ENCODE measurements around the gene ATXN1.
A peak's percentile ranks its signal among the peaks of the same experiment; 100 is the strongest.

Gene ATXN1

DNA sequence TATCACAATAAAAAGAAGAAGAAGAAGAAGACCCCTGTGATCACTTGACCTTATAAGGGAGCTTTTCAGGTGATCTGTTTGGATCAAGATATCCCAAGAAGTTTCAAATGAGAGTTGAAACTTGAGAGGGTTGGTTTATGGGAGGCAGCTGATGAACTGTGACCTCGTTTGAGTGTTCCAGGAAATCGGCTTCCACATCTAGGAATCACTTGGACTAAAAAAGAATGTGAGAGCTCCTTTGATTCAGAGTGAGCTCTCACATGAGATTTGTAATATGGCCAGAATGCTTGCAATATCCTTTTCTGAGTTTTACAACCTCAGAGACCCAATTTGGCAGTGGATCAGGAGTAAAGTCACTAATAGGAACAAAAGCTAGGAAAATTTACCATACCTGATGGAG, 228.1 kb downstream of the ATXN1 start:
- no peak for DNase-seq (ENCODE audit: low spot score)

DNA sequence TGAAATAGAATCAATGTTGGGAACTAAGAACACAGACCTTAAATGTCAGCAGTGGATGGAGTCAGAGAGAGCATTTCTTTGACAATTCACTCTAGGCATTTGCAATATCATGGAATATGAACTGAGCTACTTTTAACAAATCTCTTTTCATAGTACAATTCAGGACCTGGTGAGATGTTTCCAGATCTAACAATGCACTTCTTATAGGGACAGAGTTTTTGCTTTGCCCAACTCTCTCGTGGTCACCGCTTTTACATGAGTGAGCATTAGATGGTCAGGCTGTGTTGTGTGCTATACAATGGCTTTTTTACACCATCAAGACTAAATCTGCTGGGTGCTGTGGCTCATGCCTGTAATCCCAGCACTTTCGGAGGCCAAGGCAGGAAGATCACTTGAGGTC, 233.6 kb downstream of the ATXN1 start:
- DNase-seq (ENCODE audit: low spot score): no peak

DNA sequence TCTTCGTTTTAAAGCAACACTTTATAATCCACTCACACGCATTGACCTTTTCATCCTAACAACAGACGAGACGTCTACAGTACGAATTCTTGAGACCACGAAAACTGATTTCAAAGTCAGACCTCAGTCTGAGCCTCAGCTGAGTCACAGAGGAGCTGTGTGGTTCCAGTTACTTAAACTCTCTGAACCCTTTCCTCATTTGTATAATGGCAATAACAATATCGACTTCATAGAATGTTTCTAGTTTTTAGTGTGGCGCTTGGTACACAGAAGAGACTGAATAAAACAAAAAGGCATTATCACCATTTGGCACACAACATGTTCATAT, 236.9 kb downstream of the ATXN1 start:
- peak; percentile 63 for DNase-seq (ENCODE audit: low spot score)

- DNase-seq (ENCODE audit: low spot score): peak; percentile 52
These were observed 237.5 kb downstream of the ATXN1 start for GRCh38 chr6:16523606-16524379.

GRCh38 chr6:16522937-16523336, 238.3 kb downstream of the ATXN1 start:
- DNase-seq (ENCODE audit: low spot score): no peak

DNA sequence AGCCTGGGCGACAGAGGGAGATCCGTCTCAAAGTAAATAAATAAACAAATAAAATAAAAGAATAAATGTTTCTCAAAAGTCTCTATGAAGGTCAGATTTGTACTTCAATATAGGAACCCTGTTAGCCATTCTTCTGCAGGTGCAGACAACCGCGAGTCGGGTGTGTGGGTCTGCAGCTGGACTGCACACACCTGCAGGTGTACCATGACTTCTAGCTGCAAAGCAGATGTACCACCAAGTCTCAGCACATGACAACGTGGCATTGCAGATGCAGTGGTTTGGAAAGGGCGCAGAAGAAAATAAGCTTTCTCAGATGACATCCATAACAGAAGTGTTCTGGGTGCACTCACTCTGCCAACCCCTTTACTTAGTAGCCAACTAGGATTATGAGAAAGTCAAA, 239.7 kb downstream of the ATXN1 start:
- DNase-seq (ENCODE audit: low spot score): no peak

GRCh38 chr6:16519265-16520242, 241.7 kb downstream of the ATXN1 start:
- DNase-seq (ENCODE audit: low spot score): no peak

DNA sequence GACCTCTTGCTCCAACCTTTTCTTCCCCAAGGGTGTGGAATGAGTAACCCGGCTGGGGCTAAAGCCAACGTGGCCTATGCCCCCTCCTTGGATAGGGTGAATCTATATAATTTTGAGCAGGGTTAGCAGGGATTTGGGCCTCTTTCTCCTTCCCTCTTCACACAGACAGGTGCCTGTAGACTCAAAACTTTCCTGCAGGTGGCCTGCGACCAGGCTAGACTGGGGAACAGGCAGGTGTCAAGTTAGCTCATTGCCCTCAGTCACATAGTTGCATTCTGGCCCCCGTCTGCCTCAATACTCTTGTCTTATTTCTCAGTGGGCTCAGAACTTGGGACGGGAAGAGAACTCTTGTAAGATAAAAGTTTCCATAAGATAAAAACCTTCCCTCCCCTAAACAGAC, 243.0 kb downstream of the ATXN1 start:
- no peak for DNase-seq (ENCODE audit: low spot score)

DNA sequence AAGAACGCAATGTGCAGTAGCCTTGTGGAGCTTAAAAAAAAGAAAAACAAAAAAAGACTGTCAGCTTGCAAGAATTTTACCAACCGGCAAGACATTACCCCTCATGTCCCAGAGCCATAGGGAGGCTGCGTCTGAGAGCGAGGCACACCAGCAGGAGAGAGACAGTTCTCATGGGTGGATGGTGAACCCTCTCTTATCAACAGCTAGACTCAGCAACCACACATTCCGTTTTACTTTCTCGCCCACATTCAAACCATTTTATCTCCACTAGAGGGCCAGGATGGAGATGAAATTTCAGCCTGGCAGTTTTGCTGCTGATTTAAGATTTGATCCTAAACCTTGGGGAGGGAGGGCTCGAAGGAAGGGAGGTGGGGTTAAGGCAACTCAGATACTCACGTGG, 247.0 kb downstream of the ATXN1 start:
- peak; percentile 29 for DNase-seq (ENCODE audit: low spot score)

GRCh38 chr6:16512544-16513290, 248.5 kb downstream of the ATXN1 start:
- DNase-seq (ENCODE audit: low spot score): no peak

GRCh38 chr6:16511723-16512489, 249.4 kb downstream of the ATXN1 start:
- no peak for DNase-seq (ENCODE audit: low spot score)

DNA sequence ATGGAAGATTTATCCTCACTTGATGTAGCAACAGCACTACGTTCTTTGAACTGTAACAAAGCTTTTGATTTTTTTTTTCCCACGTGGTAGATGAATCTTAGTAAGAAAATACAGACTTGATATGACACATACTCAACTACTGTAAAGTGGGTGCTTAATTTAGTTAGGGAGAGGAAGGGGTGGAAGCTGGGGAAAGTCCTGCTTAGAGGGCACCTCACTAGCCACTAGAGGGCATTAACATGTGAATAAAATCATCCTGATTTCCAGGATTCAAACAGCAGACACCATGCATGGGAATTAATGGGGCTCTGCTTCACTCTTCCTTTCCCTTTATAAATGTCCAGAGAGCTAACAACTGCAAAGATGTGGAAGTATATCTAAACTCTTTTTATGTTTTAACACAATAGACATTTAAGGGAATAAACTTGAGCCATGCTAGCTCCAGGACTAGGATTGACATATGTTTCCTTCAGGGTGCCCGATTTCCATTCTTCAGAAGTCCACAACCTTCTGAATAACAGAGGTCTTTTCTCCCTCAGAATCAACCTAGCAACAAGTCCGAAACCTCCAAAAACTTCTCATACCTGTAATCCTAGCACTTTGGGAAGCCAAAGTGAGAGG, 250.1 kb downstream of the ATXN1 start:
- DNase-seq (ENCODE audit: low spot score): peak; percentile 50

GRCh38 chr6:16510245-16510644, 251.0 kb downstream of the ATXN1 start:
- DNase-seq (ENCODE audit: low spot score): no peak

- DNase-seq (ENCODE audit: low spot score): no peak
These were observed 252.3 kb downstream of the ATXN1 start for GRCh38 chr6:16508959-16509358.

GRCh38 chr6:16505711-16506357, 255.4 kb downstream of the ATXN1 start:
- DNase-seq (ENCODE audit: low spot score): no peak

DNA sequence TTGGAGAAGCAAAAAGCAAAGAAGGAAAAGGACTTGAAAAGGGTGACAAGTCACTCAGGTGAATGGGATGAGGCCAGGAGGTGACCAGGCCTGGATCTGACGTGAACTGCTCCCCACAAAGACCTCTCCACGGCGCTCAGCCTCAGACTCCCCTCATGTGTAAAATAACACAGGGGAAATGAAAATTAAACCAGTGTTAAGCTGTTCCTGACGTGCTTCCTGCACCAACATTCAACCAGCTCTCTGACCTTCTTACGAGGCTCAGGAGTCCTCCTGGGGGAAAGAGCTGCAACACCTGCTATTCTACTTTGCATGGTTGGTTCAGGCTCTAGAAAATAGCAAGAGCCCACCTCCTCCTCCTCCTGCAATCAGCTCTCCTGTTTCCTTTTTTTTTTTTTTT, 256.7 kb downstream of the ATXN1 start:
- DNase-seq (ENCODE audit: low spot score): no peak

DNA sequence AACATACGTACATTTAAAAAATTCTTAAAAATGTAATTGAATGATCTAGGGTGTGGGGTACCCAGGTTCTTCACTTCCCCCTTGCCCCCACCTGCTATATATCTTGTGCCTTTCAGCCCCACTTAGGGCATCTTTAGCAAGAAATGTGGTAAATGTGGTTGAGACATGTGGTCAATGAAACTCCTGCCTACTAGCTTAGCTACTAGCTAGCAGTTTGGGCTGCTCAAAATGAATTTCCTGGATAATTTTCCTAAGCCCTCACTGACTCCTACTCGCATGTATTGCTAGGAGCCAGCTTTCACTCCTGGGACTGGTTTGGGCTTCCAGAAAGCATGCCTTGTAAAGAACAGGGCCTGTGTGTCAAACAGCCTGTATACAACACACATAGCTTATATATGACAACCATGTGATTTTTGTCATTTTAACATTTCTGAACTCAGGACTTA, 257.3 kb downstream of the ATXN1 start:
- no peak for DNase-seq (ENCODE audit: low spot score)

DNA sequence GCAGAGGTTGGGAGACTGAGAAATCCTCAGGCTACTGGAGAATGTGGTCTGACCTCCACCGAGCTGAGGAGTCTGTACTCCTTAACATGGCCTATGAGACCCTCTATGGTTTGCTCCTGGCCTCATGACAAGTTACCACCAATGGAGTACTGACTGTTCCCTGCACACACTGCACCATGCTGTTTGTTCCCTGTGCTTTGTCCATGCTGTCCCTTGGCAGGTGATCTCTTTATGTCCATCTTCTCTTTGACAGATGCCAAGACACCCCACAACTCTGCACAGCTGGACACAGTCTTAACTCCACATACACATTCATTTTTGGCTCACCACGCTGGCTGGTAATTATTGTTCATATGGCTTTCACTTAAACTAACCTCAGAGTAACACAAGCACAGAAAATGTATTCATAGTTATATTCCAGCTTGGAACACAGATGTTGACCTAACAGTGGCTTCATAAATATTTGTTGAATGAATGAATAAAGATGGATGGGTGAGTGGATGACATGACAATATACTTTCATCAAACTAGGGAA, 258.0 kb downstream of the ATXN1 start:
- DNase-seq (ENCODE audit: low spot score): no peak

GRCh38 chr6:16498957-16499356, 262.3 kb downstream of the ATXN1 start:
- no peak for DNase-seq (ENCODE audit: low spot score)

- DNase-seq (ENCODE audit: low spot score): no peak
These were observed 263.0 kb downstream of the ATXN1 start for GRCh38 chr6:16498237-16498636.
